GM18526 (cell line): ENCODE data around the gene PLXNB2.

Source experiments
- POLR2A ChIP-seq: IDR thresholded peaks from 3 replicates; pipeline ENCODE4 v1.6.1; 2011; ENCODE audit not compliant: insufficient read length; ENCODE audit errors: extremely low read depth

Gene PLXNB2

DNA sequence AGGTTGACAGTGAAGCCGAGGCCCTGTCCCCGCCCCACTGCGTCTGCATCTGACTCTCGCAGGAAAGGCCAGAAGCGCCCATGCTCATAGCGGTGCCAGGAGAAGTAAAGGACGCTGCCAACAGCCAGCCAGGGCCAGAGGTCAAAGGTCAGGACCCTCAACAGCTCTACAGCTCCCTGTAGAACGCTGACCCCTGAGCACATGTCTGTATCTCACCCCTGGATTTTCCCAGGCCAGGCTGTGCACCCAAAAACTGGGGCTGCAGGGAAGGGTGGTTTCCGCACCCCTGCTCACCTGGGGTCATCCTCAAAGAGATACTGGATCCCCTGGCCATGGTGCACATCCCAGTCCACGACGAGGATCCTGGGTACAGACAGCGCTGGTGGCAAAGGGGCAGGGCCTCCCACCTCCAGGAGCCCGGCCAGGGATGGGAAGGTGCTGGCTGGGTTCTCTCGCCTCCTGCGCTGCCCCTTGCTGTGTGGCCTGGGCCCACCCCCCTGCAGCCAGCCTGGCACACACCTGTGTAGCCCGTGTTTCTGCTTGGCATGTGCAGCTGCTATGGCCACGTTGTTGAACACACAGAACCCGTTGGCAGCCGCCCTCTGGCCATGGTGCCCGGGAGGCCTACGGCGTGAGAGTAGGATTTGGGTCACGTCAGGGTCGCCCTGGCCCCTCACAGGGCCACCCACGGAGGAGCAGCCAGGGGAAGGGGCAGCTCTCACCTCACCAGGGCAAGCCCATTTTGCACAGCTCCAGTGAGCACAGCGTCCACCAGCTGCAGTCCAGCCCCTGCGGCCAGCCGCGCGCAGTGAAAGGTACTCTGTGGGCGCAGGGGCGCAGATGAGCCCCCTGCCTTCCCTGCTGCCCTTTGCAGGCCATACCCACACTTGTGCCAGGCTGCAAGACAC is 57.9 kb downstream of the PLXNB2 start:
- no peak for TF ChIP-seq POLR2A

DNA sequence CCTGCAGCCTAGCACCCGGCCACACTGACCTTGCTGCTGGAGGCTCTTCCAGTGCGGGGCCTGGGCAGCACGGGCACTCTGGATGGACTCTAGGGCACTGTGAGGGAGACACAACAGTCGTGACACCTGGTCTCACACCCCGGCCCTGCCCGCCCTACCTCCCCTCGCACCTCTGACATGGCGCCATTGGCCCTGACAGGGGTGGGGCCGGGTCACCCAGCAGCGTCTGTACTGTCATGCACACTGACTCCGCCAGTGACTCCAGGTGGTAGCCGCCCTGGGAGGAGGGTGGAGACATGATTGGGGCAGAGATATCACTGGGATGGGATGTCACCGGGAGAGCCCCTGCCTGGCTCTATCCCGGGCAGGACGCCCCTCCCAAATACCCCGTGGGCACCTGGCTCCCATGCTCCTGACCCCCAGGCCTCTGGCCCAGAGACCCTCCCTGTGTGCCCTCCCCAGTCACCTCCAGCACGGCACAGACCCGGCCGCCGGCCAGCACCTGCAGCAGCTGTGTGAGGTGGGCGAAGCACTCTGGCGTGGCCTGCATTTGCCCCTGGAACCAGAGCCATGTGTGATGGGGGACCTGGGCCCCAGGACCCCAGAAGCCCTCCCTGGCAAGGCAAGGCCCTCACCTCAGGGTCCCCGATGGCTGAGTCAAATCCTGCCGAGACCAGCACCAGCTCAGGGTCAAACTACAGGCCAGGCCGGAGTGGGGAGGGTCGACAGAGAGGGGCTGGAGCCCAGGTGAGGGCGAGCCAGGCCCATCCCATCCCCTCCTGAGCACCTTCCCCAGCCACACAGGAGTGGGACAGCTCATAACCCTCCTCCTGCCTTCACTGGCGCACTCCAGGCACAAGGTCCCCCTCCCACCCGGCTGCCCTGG is 59.0 kb downstream of the PLXNB2 start:
- no peak for TF ChIP-seq POLR2A

DNA sequence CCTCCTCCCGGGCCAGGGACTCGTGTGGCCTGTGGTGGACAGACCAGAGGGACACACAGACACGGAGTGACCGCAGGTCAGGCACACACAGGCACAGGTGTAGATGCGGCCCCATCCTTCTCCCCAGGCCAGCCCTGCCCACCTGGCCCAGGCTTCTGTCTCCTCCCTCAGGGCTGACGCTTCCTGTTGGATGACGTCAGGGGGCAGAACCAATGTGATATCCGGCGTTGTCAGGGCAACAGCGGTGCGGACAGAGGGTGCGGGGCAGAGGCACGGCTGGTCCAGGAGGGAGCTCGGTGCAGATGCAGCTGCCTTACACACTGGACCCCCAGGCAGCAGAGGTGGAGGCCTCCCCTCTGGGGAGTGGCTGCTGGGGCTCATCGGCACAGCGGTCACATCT is 59.7 kb downstream of the PLXNB2 start:
- TF ChIP-seq POLR2A: no peak

DNA sequence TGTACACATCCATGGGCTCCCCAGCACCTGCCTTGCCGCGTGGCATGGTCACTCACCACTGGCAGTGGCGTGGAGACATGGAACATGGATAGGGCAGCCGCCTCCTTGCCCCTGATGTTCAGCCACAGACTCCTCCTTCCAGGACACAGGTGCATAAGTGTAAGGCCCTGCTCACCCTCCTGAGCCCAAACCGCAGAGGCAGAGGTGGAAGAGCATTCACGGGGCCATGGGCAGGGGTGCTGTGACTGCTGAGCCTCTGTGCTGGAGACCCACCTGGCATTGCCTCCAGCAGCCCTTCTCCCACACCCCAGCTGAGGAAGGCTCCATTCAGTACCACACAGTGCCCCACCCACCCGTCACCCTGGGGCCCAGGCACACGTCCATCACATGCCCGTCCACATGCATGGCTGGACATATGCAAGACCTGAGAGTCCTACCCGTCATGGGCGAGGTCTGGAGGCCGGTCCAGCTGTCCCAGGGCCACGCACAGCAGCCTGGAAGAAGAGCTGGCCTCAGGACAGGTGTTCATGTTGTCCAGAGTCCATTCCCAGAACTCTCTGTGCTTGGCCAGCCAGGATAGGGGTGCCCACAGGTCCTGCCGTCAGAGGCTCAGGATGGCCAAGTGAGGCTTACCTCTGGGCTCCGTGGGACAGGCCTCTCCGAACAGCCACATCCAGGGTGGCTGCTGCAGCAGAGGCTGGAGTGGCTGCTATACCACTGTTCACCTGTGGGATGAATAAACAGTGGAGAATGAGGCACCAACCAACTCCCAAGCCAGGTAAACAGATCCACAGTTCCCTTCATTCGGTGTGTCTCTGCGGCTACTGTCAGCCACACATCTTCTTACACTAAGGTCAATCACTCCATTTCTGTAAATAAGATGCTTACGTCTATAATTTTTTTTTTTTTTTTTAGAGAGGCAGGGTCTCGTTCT is 60.9 kb downstream of the PLXNB2 start:
- no peak for TF ChIP-seq POLR2A

DNA sequence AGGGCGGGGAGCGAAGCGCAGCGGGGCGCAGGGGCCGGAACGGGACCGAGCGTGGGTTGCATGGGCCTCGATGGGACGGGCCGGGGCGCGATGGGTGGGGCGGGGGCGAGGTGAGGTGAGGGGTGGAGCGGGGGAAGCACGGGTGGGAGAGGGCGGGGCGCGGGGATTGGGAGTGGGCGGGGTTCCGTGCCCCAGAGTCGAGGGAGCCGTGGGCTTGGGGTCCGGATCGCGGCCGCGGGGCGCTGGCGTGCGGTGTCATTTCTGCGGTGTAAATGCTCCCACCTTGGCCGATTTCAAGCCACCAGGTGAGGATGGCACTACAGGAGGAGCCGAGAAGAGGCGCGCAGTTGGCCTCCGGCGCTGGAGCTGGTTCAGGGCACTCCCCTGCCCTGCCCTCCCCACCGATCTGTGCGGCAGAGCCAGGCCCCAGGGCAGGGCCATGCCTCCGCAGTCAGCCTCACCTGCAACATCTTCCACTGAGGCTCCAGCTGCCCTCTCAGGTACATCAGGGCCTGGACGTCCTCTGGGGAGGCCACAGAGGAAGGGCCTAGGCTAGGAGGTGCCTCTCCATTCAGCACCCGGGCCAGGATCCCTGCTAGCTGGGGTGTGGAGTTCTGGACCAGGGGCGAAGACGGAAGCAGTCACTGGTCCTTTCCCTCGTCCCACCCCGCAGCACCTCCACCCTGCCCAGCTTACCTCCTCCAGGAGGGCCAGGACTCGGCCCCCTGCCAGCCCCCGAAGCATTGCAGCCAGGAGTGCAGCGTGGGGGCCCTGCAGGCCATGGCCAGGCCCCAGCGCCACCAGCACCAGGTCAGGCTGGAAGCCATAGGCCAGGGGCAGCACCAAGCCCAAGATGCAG is 62.0 kb downstream of the PLXNB2 start:
- TF ChIP-seq POLR2A: no peak

DNA sequence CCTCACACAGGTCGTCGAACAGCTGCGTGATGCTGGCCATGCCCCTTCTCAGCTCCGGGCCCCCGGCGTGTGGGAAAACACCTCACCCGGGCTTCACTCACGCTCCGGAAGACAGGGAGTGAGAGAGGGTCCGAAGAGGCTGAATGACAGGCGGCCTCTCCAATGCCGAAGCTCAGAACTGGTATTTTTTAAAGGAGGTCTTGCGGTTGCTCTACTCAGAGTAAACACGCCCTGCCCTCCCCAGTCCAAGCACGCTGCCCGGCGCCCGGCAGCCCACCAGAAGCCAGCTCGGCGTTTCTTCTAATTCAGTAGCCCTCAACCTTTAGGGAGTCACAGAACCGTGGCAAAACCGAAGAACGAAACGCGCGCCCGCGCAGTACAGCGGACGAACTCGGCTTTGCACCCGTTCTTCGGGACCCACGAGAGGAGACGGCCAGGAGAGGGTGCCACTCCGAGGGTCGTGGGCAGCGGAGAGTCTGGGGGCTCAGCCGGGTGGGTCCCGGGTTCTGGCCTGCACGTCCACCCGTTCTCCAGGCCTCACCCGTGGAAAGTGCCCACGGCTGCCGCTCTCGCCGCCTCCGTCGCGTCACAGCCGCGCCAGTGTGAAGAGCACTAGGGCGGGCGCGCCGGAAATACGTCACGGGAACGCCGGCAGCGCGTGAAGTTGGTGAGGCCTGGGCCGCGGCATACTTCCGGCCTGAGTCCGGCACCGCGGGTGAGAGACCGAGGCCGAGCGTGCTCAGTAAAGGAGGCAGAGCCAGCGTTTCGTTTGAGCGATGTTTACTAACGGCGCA is 62.8 kb downstream of the PLXNB2 start, which contains the start of gene TUBGCP6:
Gene TUBGCP6 (minus strand): TSS at position 604 of the 794 bp plus-strand sequence. CDS start 564 bp downstream, at position 40.
- peak; percentile 93 for TF ChIP-seq POLR2A

- TF ChIP-seq POLR2A: no peak
These were observed 63.6 kb downstream of the PLXNB2 start for GRCh38 chr22:50243685-50244419.

DNA sequence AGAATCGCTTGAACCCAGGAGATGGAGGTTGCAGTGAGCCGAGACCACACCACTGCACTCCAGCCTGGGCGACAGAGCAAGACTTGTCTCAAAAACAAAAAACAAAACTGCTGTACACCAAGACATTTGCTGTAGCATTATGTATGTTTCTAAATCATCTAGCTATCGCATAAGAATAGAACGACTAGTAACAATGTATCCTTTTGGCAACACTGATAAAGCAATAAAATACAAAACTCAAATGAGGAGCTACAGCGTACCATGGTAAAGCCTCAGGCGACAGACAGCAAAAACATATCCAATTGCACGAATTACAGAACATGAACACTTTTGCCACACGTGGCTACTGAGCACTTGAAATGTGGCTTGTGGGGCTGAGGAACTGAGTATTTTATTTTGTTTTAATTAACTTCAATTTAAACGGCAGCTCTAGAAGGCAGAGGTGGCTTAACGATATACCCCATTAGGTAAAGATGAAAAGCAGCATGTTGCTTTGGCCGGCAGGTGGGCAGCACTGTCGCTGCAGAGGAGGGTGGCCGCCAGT is 65.0 kb downstream of the PLXNB2 start:
- no peak for TF ChIP-seq POLR2A

GRCh38 chr22:50238755-50239154 is 68.7 kb downstream of the PLXNB2 start:
- no peak for TF ChIP-seq POLR2A

- TF ChIP-seq POLR2A: no peak
These were observed 70.6 kb downstream of the PLXNB2 start for GRCh38 chr22:50236731-50237409.

- no peak for TF ChIP-seq POLR2A
These were observed 74.2 kb downstream of the PLXNB2 start for GRCh38 chr22:50233223-50233622.

DNA sequence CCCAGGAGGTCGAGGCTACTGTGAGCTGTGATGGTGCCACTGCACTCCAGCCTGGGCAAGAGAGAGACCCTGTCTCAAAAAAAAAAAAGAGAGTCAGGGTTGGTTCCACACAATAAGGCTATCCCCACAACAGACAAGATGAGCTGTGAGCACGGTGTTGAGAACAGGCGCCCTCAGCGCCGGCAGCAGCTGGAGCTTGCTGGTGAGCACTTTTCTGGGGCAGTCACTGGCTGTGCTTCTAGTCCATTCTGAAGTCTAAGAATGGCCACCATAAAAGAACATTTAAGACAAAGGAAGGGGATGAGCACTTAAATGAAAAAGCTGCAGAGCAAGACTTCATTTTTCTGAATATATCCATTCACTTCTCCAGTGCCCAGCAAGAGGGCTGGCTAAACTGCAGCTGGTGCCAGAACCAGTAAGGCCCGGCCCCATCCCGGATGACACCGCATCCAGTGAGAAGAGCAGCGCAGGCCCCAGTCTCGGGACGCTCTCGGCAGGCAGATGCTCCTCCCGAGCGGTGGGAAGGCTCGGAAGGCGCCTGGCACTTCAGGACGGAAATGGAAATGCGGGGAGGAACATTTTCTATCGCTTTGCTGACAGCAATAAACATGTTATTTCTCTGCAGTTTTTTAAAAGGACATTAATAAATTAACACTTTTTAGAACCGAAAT is 74.8 kb downstream of the PLXNB2 start:
- no peak for TF ChIP-seq POLR2A
